ENCODE results near the gene CLPSL1. TPM values are rescaled to one million over a fixed set of nuclear protein-coding genes. Genes with fewer than 3 reads are reported as not detected.
A peak's percentile ranks its signal among the peaks of the same experiment; 100 is the strongest.

CLPSL1 gene
- total and polyA plus RNA-seq, 4 donors: not detected

- Histone ChIP-seq H3K9me3 (ENCODE audit: control insufficient read depth, low read length) (no peaks in the 10 kb centered on the region), H3K36me3 (ENCODE audit: control insufficient read depth in 1 of 2, insufficient read depth in 2 of 2, low read length in 1 of 2) (no peaks in the 10 kb centered on the region), H3K27ac (ENCODE audit: low read depth in 1 of 2, low read length in 2 of 2) (no peak overlapping the region), H3K27me3 (ENCODE audit: control insufficient read depth in 1 of 2, insufficient read depth in 2 of 2, low read length in 1 of 2) (no peaks in the 10 kb centered on the region), H3K4me3 (ENCODE audit: low read length in 2 of 2) (no peak overlapping the region), H3K4me1 (ENCODE audit: control insufficient read depth in 1 of 2, insufficient read depth in 2 of 2, low read length in 2 of 2) (no peaks in the 10 kb centered on the region)
- ATAC-seq (ENCODE audit: low FRiP score) (peak; percentile 35), DNase-seq (no peak)
- intact Hi-C loops (cut with DNase I): no loop called here
- WGBS, 2 donors: 69 to 73% methylated on average over 8 of the region's 8 CpGs
Measured at GRCh38 chr6:35797837-35798526, 17.2 kb downstream of the CLPSL1 start.

- Histone ChIP-seq H3K4me1 (ENCODE audit: control insufficient read depth in 1 of 2, insufficient read depth in 2 of 2, low read length in 2 of 2) (no peaks in the 10 kb centered on the region), H3K4me3 (ENCODE audit: low read length in 2 of 2) (no peak overlapping the region), H3K27me3 (ENCODE audit: control insufficient read depth in 1 of 2, insufficient read depth in 2 of 2, low read length in 1 of 2) (no peaks in the 10 kb centered on the region), H3K27ac (ENCODE audit: low read depth in 1 of 2, low read length in 2 of 2) (no peak overlapping the region), H3K36me3 (ENCODE audit: control insufficient read depth in 1 of 2, insufficient read depth in 2 of 2, low read length in 1 of 2) (no peaks in the 10 kb centered on the region), H3K9me3 (ENCODE audit: control insufficient read depth, low read length) (no peaks in the 10 kb centered on the region)
- ATAC-seq (ENCODE audit: low FRiP score): no peak
- no peak for DNase-seq
- intact Hi-C loops (cut with DNase I): no loop called here
- 68 to 73% methylated on average over 5 of the region's 5 CpGs for WGBS, 2 donors
Measured at GRCh38 chr6:35798706-35799105, 17.9 kb downstream of the CLPSL1 start.

- Histone ChIP-seq H3K9me3 (ENCODE audit: control insufficient read depth, low read length) (peaks cover 1% of the 10 kb centered on the region), H3K27ac (ENCODE audit: low read depth in 1 of 2, low read length in 2 of 2) (no peak overlapping the region), H3K27me3 (ENCODE audit: control insufficient read depth in 1 of 2, insufficient read depth in 2 of 2, low read length in 1 of 2) (no peaks in the 10 kb centered on the region), H3K36me3 (ENCODE audit: control insufficient read depth in 1 of 2, insufficient read depth in 2 of 2, low read length in 1 of 2) (no peaks in the 10 kb centered on the region), H3K4me3 (ENCODE audit: low read length in 2 of 2) (no peak overlapping the region), H3K4me1 (ENCODE audit: control insufficient read depth in 1 of 2, insufficient read depth in 2 of 2, low read length in 2 of 2) (no peaks in the 10 kb centered on the region)
- ATAC-seq (ENCODE audit: low FRiP score): no peak
- 68 to 70% methylated on average over 3 of the region's 3 CpGs for WGBS, 2 donors
- intact Hi-C loops (cut with DNase I): no loop called here
- DNase-seq: no peak
Measured at GRCh38 chr6:35801148-35801547, 20.3 kb downstream of the CLPSL1 start.

GRCh38 chr6:35804996-35805736 is 24.3 kb downstream of the CLPSL1 start, which contains the start of gene LHFPL5:
Gene LHFPL5, plus strand, starts transcription at chr6:35805352. Its CDS starts 319 bp downstream, at chr6:35805671.
- no peak within 1 kb of the TSS for H3K27ac ChIP-seq (ENCODE audit: low read depth in 1 of 2, low read length in 2 of 2)
- no peaks in the 10 kb centered on the region for H3K36me3 ChIP-seq (ENCODE audit: control insufficient read depth in 1 of 2, insufficient read depth in 2 of 2, low read length in 1 of 2)
- no peak within 1 kb of the TSS for H3K4me3 ChIP-seq (ENCODE audit: low read length in 2 of 2)
- intact Hi-C loops (cut with DNase I): no loop called here
- H3K9me3 ChIP-seq (ENCODE audit: control insufficient read depth, low read length): peaks cover 3% of the 10 kb centered on the region
- no peaks in the 10 kb centered on the region for H3K4me1 ChIP-seq (ENCODE audit: control insufficient read depth in 1 of 2, insufficient read depth in 2 of 2, low read length in 2 of 2)
- ATAC-seq (ENCODE audit: low FRiP score): peak; percentile 60
- peak in 1 of 2 donors; percentile 80 for DNase-seq
- WGBS, 2 donors: 12 to 16% methylated on average over 34 to 40 of the region's 40 CpGs
- no peaks in the 10 kb centered on the region for H3K27me3 ChIP-seq (ENCODE audit: control insufficient read depth in 1 of 2, insufficient read depth in 2 of 2, low read length in 1 of 2)

GRCh38 chr6:35808688-35809087 is 27.9 kb downstream of the CLPSL1 start:
- no peaks in the 10 kb centered on the region for H3K27me3 ChIP-seq (ENCODE audit: control insufficient read depth in 1 of 2, insufficient read depth in 2 of 2, low read length in 1 of 2)
- H3K36me3 ChIP-seq (ENCODE audit: control insufficient read depth in 1 of 2, insufficient read depth in 2 of 2, low read length in 1 of 2): no peaks in the 10 kb centered on the region
- H3K4me3 ChIP-seq (ENCODE audit: low read length in 2 of 2): no peak overlapping the region
- ATAC-seq (ENCODE audit: low FRiP score) (no peak), DNase-seq (no peak)
- peaks cover 3% of the 10 kb centered on the region for H3K9me3 ChIP-seq (ENCODE audit: control insufficient read depth, low read length)
- H3K27ac ChIP-seq (ENCODE audit: low read depth in 1 of 2, low read length in 2 of 2): no peak overlapping the region
- intact Hi-C loops (cut with DNase I): no loop called here
- WGBS, 2 donors: 44 to 51% methylated on average over 3 of the region's 3 CpGs
- no peaks in the 10 kb centered on the region for H3K4me1 ChIP-seq (ENCODE audit: control insufficient read depth in 1 of 2, insufficient read depth in 2 of 2, low read length in 2 of 2)

GRCh38 chr6:35809809-35810208 is 29.0 kb downstream of the CLPSL1 start:
- intact Hi-C loops (cut with DNase I): no loop called here
- Histone ChIP-seq H3K27me3 (ENCODE audit: control insufficient read depth in 1 of 2, insufficient read depth in 2 of 2, low read length in 1 of 2) (no peaks in the 10 kb centered on the region), H3K36me3 (ENCODE audit: control insufficient read depth in 1 of 2, insufficient read depth in 2 of 2, low read length in 1 of 2) (no peaks in the 10 kb centered on the region), H3K27ac (ENCODE audit: low read depth in 1 of 2, low read length in 2 of 2) (no peak overlapping the region), H3K4me3 (ENCODE audit: low read length in 2 of 2) (no peak overlapping the region), H3K4me1 (ENCODE audit: control insufficient read depth in 1 of 2, insufficient read depth in 2 of 2, low read length in 2 of 2) (no peaks in the 10 kb centered on the region), H3K9me3 (ENCODE audit: control insufficient read depth, low read length) (peaks cover 3% of the 10 kb centered on the region)
- DNase-seq (no peak), ATAC-seq (ENCODE audit: low FRiP score) (no peak)
- 77 to 80% methylated on average over 5 of the region's 5 CpGs for WGBS, 2 donors

- H3K9me3 ChIP-seq (ENCODE audit: control insufficient read depth, low read length): peaks cover 1% of the 10 kb centered on the region
- no peak overlapping the region for H3K4me3 ChIP-seq (ENCODE audit: low read length in 2 of 2)
- ATAC-seq (ENCODE audit: low FRiP score) (no peak), DNase-seq (no peak)
- H3K27ac ChIP-seq (ENCODE audit: low read depth in 1 of 2, low read length in 2 of 2): no peak overlapping the region
- intact Hi-C loops (cut with DNase I): no loop called here
- 57 to 59% methylated on average over 14 of the region's 14 CpGs for WGBS, 2 donors
- no peaks in the 10 kb centered on the region for H3K36me3 ChIP-seq (ENCODE audit: control insufficient read depth in 1 of 2, insufficient read depth in 2 of 2, low read length in 1 of 2)
- no peaks in the 10 kb centered on the region for H3K27me3 ChIP-seq (ENCODE audit: control insufficient read depth in 1 of 2, insufficient read depth in 2 of 2, low read length in 1 of 2)
- no peaks in the 10 kb centered on the region for H3K4me1 ChIP-seq (ENCODE audit: control insufficient read depth in 1 of 2, insufficient read depth in 2 of 2, low read length in 2 of 2)
Measured at GRCh38 chr6:35810971-35811698, 30.3 kb downstream of the CLPSL1 start.

GRCh38 chr6:35811699-35811995 is 30.8 kb downstream of the CLPSL1 start:
- no peaks in the 10 kb centered on the region for H3K36me3 ChIP-seq (ENCODE audit: control insufficient read depth in 1 of 2, insufficient read depth in 2 of 2, low read length in 1 of 2)
- ATAC-seq (ENCODE audit: low FRiP score) (no peak), DNase-seq (no peak)
- no peaks in the 10 kb centered on the region for H3K4me1 ChIP-seq (ENCODE audit: control insufficient read depth in 1 of 2, insufficient read depth in 2 of 2, low read length in 2 of 2)
- WGBS, 2 donors: 63 to 65% methylated on average over 6 of the region's 6 CpGs
- H3K27ac ChIP-seq (ENCODE audit: low read depth in 1 of 2, low read length in 2 of 2): no peak overlapping the region
- intact Hi-C loops (cut with DNase I): no loop called here
- H3K27me3 ChIP-seq (ENCODE audit: control insufficient read depth in 1 of 2, insufficient read depth in 2 of 2, low read length in 1 of 2): no peaks in the 10 kb centered on the region
- no peak overlapping the region for H3K4me3 ChIP-seq (ENCODE audit: low read length in 2 of 2)
- H3K9me3 ChIP-seq (ENCODE audit: control insufficient read depth, low read length): peaks cover 1% of the 10 kb centered on the region

Data from aorta (tissue), 5 donors.